GM19455 (cell line): ENCODE measurements around the gene KIAA1328.
"Not testable (repeated sequence)": the region's sequence is repeated elsewhere in the genome, so short reads cannot be mapped to it uniquely, and the experiment has no call there.

Source experiments
- ATAC-seq: cut with Tn5 transposase; IDR thresholded peaks from one replicate; pipeline ENCODE4 v1.9.1; 2021; ENCODE audit not compliant: unreplicated experiment

KIAA1328 gene

GRCh38 chr18:36825526-36825925 lies 3.4 kb upstream of the KIAA1328 start:
- no peak for ATAC-seq

- ATAC-seq = no peak
Observed at GRCh38 chr18:36826556-36826955, 2.4 kb upstream of the KIAA1328 start.

GRCh38 chr18:36828157-36828629 lies 734 bp upstream of the KIAA1328 start:
- peak; percentile 1 for ATAC-seq

- ATAC-seq = no peak
Observed at GRCh38 chr18:36829362-36830157, 633 bp downstream of the KIAA1328 start.

GRCh38 chr18:36830158-36830495 lies 1.2 kb downstream of the KIAA1328 start:
- no peak for ATAC-seq

- ATAC-seq = no peak
Observed at GRCh38 chr18:36831139-36831538, 2.2 kb downstream of the KIAA1328 start.

- ATAC-seq = no peak
Observed at GRCh38 chr18:36833120-36833519, 4.2 kb downstream of the KIAA1328 start.

GRCh38 chr18:36835927-36836326 lies 7.0 kb downstream of the KIAA1328 start:
- ATAC-seq = no peak

- ATAC-seq = no peak
Observed at GRCh38 chr18:36839835-36840234, 10.9 kb downstream of the KIAA1328 start.

GRCh38 chr18:36843199-36843598 lies 14.3 kb downstream of the KIAA1328 start:
- ATAC-seq = no peak

- ATAC-seq = no peak
Observed at GRCh38 chr18:36843784-36844183, 14.9 kb downstream of the KIAA1328 start.

GRCh38 chr18:36848609-36849008 lies 19.7 kb downstream of the KIAA1328 start:
- ATAC-seq = no peak

GRCh38 chr18:36849288-36850006 lies 20.5 kb downstream of the KIAA1328 start:
- no peak for ATAC-seq

GRCh38 chr18:36850527-36851201 lies 21.7 kb downstream of the KIAA1328 start:
- no peak for ATAC-seq

GRCh38 chr18:36851202-36851590 lies 22.3 kb downstream of the KIAA1328 start:
- ATAC-seq = no peak

- no peak for ATAC-seq
Observed at GRCh38 chr18:36856815-36857214, 27.9 kb downstream of the KIAA1328 start.

GRCh38 chr18:36862182-36862581 lies 33.3 kb downstream of the KIAA1328 start:
- ATAC-seq = no peak

GRCh38 chr18:36867056-36867455 lies 38.1 kb downstream of the KIAA1328 start:
- ATAC-seq = no peak

GRCh38 chr18:36871801-36872200 lies 42.9 kb downstream of the KIAA1328 start:
- ATAC-seq = no peak

GRCh38 chr18:36872329-36872728 lies 43.4 kb downstream of the KIAA1328 start:
- ATAC-seq = no peak

- not testable (repeated sequence) for ATAC-seq
Observed at GRCh38 chr18:36873826-36874225, 44.9 kb downstream of the KIAA1328 start.

- not testable (repeated sequence) for ATAC-seq
Observed at GRCh38 chr18:36879796-36880195, 50.9 kb downstream of the KIAA1328 start.
